HG03066 (cell line): ENCODE results near the gene WASF2.
"Not testable (repeated sequence)": the region's sequence is repeated elsewhere in the genome, so short reads cannot be mapped to it uniquely, and the experiment has no call there.

Source experiments
- ATAC-seq: cut with Tn5 transposase; IDR thresholded peaks from one replicate; pipeline ENCODE4 v1.9.1; 2021; ENCODE audit warnings: low read depth; ENCODE audit not compliant: unreplicated experiment

The WASF2 gene

DNA sequence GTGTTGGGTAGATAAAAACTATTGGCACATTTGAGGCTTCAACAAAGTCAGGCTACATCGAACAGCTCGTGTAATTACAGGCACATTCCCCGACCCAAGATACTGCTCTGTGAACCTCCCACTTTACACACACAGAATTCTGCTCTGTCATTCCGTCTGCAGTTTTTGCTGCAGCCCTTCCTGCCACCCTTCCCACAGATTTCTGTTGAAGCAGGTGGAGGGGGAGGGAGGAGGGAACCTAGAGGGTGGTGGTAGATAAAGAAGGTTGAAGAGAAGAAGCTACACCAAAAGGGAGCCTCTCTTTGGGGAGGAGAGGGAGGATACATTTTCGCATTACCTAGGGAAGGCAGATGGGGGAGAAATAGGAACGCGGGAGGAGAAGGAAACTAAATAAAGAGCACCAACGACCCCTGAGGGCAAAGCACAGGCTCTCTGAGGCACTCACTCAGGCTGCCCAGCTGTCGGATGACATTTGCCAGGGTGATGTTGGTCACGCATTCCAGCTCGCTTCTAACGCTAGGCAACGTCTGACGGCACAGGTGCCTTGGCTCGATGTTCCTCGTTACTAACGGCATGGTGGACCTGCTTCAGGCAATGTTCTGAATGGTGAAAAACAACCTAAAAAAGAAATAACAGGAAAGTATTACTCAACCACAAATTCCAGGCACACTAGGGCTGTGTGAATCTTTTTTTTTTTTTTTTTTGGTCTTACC is 61.5 kb downstream of the WASF2 start:
- no peak for ATAC-seq

- ATAC-seq = no peak
These were observed 62.1 kb downstream of the WASF2 start for GRCh38 chr1:27427816-27428315.

DNA sequence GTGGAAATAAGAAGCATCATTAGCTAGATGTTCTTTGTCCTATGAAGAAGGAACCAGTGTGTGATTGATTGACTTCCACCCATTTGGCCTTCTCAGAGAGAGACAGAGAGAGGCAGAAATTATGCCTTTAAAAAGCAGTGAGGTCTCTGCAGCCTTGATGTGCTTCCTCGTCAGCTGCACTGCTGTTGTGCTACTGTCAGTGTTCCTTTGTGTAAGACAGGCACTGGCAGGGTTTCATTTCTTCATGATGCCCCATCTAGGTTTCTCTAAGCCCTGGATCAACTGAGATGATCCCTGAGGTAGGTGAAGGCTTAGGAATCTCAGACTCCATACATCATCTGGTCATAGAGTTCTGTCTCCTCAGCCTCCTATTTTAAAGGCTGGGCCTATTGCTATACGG is 62.6 kb downstream of the WASF2 start:
- no peak for ATAC-seq

DNA sequence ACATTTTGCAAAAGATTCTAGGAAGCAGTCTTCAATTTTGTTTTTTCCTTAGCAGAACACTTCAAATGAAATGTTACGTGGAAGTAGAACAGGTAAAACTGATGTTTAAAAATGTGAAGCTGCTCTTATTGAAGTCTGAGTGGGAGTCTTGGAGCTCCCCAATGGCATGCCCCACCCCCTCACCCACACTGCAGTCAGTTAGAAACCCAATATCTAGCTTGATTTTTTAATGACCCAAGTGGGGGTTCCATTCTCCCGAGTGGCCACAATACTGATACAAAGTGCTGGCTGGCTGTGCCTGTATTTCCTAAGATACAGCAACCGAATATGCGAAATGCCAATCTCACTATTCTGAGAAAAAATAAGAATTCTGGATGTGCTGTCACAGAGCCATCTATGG is 66.3 kb downstream of the WASF2 start:
- ATAC-seq = no peak

- ATAC-seq = peak; percentile 52
These were observed 71.4 kb downstream of the WASF2 start for GRCh38 chr1:27418326-27419185.

GRCh38 chr1:27417713-27418112 is 72.3 kb downstream of the WASF2 start:
- ATAC-seq = no peak

GRCh38 chr1:27416387-27417111 is 73.4 kb downstream of the WASF2 start:
- ATAC-seq = no peak

GRCh38 chr1:27414091-27414490 is 75.9 kb downstream of the WASF2 start:
- ATAC-seq = no peak

GRCh38 chr1:27413004-27413403 is 77.0 kb downstream of the WASF2 start:
- no peak for ATAC-seq

GRCh38 chr1:27412502-27412901 is 77.5 kb downstream of the WASF2 start:
- no peak for ATAC-seq

DNA sequence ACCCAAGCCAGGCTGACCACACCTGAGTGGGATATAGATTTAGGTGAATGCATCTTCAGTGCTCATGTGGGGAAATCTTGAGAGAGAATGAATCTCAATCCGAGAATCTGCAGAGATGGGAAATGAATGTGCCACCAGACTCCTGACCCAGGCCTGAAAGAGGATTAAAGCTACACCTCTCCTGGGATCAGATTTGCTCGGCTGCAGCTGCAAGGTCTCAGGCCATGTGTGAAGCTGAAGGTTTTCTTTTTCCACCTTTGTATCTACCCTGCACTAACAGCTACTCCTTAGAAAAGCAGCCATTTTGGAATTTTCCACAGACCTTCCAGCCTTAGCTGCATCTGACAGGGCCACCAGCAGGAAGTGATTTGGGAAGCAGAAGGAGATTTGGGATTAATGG is 79.3 kb downstream of the WASF2 start:
- ATAC-seq = no peak

GRCh38 chr1:27409669-27410068 is 80.3 kb downstream of the WASF2 start:
- no peak for ATAC-seq

DNA sequence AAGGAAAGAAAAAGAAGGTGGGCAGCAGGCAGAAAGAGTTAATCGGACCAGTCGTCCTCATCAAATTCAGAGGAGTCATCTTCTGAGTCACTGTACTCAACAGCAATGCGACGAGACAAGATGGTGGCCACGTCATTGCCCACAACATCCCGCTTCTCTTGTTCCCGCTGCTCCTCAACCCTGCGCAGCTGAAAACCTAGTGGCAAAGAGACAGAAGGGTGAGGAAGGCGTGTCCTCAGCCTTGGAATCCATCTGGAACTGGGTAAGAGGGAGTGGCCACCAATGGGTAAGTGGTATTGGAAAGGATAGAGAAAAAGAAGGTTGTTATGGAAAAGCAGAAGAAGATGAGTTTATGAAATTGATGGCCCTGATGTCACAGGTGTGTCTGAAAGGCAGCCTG is 81.8 kb downstream of the WASF2 start:
- ATAC-seq = no peak

DNA sequence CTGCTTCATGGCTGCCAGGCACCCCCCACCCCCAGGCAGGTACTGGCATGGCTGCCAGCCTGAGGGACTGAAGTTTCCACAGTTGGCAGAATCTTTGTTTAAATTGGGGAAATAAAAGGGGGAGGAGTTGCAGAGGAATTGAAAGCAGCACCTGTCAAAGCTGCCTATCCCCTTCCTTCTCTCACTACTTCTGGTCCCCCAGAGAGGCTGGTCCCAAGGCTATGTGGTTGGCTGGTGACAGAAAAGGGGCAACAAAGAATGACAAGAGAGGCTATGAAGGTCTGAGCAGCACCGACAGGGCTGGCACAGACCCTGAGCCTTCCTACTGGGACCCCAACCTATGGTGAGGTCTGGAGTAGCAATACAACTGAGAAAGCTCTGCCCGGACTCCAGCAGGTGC is 83.2 kb downstream of the WASF2 start:
- not testable (repeated sequence) for ATAC-seq

DNA sequence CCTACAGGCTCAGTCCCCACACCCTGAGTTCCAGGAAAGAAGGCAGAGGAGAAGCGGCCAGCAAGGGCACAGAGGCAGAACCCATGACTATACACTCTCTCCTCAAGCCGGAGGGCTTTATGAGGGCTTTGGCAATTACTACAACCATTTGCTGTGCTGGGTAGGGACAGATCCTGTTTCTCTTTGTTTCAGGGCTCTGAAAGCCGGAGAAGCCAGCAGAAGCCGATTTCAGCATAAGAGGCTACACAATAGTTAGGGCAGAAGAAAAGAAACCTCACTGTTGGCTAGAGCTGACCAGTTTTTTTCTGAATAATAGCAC is 83.6 kb downstream of the WASF2 start:
- no peak for ATAC-seq

- ATAC-seq = not testable (repeated sequence)
These were observed 84.2 kb downstream of the WASF2 start for GRCh38 chr1:27405598-27406361.

DNA sequence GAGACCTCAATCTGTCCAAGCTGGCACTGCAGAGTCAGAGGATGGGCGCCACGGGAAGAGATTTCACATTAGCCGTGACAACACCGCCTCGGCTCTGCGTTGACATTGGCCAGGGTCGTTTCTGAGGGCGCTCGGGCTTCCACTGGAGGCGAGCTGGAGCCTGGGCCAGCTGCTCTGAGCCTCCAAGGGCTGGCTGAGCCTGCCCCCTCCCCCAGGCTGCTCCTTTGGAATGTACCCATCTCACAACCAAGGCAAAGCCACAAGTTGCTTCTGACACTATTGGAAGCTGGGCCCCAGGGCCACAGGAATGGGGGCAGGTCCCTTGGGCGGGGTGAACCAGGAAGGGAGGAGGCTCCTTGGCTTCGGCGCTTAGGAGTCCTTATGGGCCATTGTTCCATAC is 84.9 kb downstream of the WASF2 start:
- ATAC-seq = no peak

- no peak for ATAC-seq
These were observed 86.0 kb downstream of the WASF2 start for GRCh38 chr1:27403931-27404330.

DNA sequence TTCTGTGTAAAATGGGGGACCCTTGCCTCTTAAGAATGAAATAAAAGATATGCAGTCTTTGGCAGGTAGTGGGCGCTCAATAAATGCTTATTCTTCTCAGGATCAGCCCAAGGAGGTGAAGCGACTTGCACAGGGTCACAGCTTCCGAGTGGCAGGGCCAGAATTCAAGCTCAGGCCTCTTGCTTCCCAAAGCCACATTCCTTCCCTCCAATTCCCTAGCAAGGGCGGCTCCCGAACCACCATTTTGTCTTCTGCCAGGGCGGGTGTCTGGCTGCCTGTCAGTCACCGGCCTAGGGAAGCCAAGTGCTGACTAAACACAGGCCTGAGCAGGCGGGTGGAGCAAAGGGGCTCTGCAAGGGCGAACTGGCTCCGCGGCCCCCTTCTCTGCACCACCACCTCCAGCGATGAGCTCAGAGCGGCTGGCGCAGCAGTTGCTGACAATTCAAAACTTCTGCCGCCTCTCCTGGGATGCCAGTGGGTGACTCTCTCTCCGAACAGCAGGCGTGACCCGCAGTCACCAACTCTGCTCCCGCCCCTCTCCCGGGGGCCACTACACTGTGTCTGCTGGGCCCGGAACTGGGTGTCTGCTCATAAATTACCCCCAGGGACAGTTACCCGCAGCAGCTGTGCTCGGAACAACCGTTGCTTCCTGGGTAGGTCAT is 86.8 kb downstream of the WASF2 start:
- ATAC-seq = no peak

GRCh38 chr1:27402349-27402754 is 87.6 kb downstream of the WASF2 start:
- ATAC-seq = no peak
